SK-N-SH (cell line): Measurements from ENCODE around the gene RASGRF2. TPM values are rescaled to one million over a fixed set of nuclear protein-coding genes. Genes with fewer than 3 reads are reported as not detected.

Experiments
- CTCF ChIA-PET: fragments of 300-600, 350-600 bp; formaldehyde crosslinking; extraction: SDS; loops from one replicate; lab custom pipeline; 2021; lab: Yijun Ruan, JAX
- POLR2A ChIA-PET: fragments of 350-600 bp; sonication (Branson Sonifier 250); formaldehyde crosslinking; extraction: SDS; loops from one replicate; lab custom pipeline; 2020; ENCODE audit warnings: antibody characterized with exemption, inconsistent platforms; lab: Yijun Ruan, JAX
- DNase-seq: peaks from one replicate; pipeline ENCODE4 v3.0.0; 2012
- H2AFZ ChIP-seq: fragments of 200-600 bp; sonication (generic); 2 replicates; pipeline ENCODE4 v1.8.1; 2016; ENCODE audit warnings: antibody characterized with exemption, mild to moderate bottlenecking, low read depth
- H3F3A ChIP-seq: fragments of 200-600 bp; sonication (generic); replicated peaks from 2 replicates; pipeline ENCODE3; 2016; ENCODE audit warnings: antibody characterized with exemption, mild to moderate bottlenecking; ENCODE audit not compliant: insufficient read depth
- H3K27ac ChIP-seq, 2 experiments: fragments of 200-500 bp in 1 of 2; fragments of 200-600 bp in 1 of 2; sonication (Bioruptor generic) in 1 of 2; sonication (generic), shearing (Covaris generic) in 1 of 2; 2 replicates each; pipeline versions ENCODE4 v1.5.1 to v1.6.1; 2014 to 2016; ENCODE audit warnings: low read depth in 2 of 2, inconsistent platforms in 1 of 2, low read length in 1 of 2, mild to moderate bottlenecking in 1 of 2, mixed read lengths in 1 of 2
- H3K27me3 ChIP-seq: fragments of 200-600 bp; sonication (generic), shearing (Covaris generic); 2 replicates; pipeline ENCODE4 v1.6.1; 2016; ENCODE audit warnings: mixed run types; ENCODE audit not compliant: insufficient read depth
- H3K36me3 ChIP-seq, 2 experiments: fragments of 200-500 bp in 1 of 2; fragments of 200-600 bp in 1 of 2; sonication (Bioruptor generic) in 1 of 2; sonication (generic) in 1 of 2; replicated peaks in 1 of 2; 2 replicates each; pipeline versions ENCODE3 to v1.5.1; 2014 to 2016; ENCODE audit warnings: low read length in 1 of 2, mild to moderate bottlenecking in 1 of 2; ENCODE audit not compliant: insufficient read depth in 2 of 2, control insufficient read depth in 1 of 2
- H3K4me1 ChIP-seq, 2 experiments: fragments of 200-500 bp in 1 of 2; fragments of 200-600 bp in 1 of 2; sonication (Bioruptor generic) in 1 of 2; sonication (generic), shearing (Covaris generic) in 1 of 2; 2 replicates each; pipeline versions ENCODE4 v1.5.1 to v1.6.1; 2014 to 2016; ENCODE audit warnings: low read depth in 1 of 2, low read length in 1 of 2, mixed run types in 1 of 2; ENCODE audit not compliant: insufficient read depth in 2 of 2, control insufficient read depth in 1 of 2
- H3K4me2 ChIP-seq: fragments of 200-600 bp; sonication (generic), shearing (Covaris generic); 2 replicates; pipeline ENCODE4 v1.6.1; 2017; ENCODE audit warnings: mixed run types
- H3K4me3 ChIP-seq, 2 experiments: fragments of 200-500 bp in 1 of 2; fragments of 200-600 bp in 1 of 2; sonication (Bioruptor generic) in 1 of 2; sonication (generic), shearing (Covaris generic) in 1 of 2; 2 replicates each; pipeline versions ENCODE4 v1.5.1 to v1.8.1; 2014 to 2016; ENCODE audit warnings: low read depth in 2 of 2, inconsistent platforms in 1 of 2, low read length in 1 of 2, mild to moderate bottlenecking in 1 of 2, mixed read lengths in 1 of 2, moderate library complexity in 1 of 2
- H3K79me2 ChIP-seq: fragments of 200-600 bp; sonication (generic); 2 replicates; pipeline ENCODE4 v1.8.1; 2017; ENCODE audit warnings: mild to moderate bottlenecking; ENCODE audit not compliant: insufficient read depth
- H3K9ac ChIP-seq: fragments of 200-600 bp; sonication (generic); 2 replicates; pipeline ENCODE4 v1.6.1; 2017; ENCODE audit warnings: mixed run types
- H3K9me2 ChIP-seq: fragments of 200-600 bp; sonication (generic); 2 replicates; pipeline ENCODE4 v1.6.1; 2017; ENCODE audit warnings: mixed run types
- H3K9me3 ChIP-seq: fragments of 200-600 bp; sonication (generic); 2 replicates; pipeline ENCODE4 v1.6.1; 2017; ENCODE audit warnings: mixed run types, mild to moderate bottlenecking, moderate library complexity
- H4K20me1 ChIP-seq: fragments of 200-600 bp; sonication (generic); 2 replicates; pipeline ENCODE4 v1.6.1; 2017; ENCODE audit warnings: mild to moderate bottlenecking, mixed run types; ENCODE audit not compliant: insufficient read depth
- MXI1 ChIP-seq: IDR thresholded peaks from 2 replicates; pipeline ENCODE4 v1.6.1; 2012; ENCODE audit warnings: mild to moderate bottlenecking, low read depth, low read length, improper control_type of control experiment
- POLR2AphosphoS5 ChIP-seq: IDR thresholded peaks from 2 replicates; pipeline ENCODE4 v1.6.1; 2012; ENCODE audit warnings: low read depth, low read length
- RCOR1 ChIP-seq: fragments of 150-350 bp; IDR thresholded peaks from 2 replicates; pipeline ENCODE4 v1.6.1; 2017; ENCODE audit warnings: antibody characterized with exemption, low read length
- REST ChIP-seq: IDR thresholded peaks from 2 replicates; pipeline ENCODE4 v1.6.1; 2012; ENCODE audit warnings: mild to moderate bottlenecking, low read depth, low read length, moderate library complexity
- RFX5 ChIP-seq: IDR thresholded peaks from 2 replicates; pipeline ENCODE4 v1.6.1; 2012; ENCODE audit warnings: mild to moderate bottlenecking, improper control_type of control experiment, low read length
- SMC3 ChIP-seq: IDR thresholded peaks from 2 replicates; pipeline ENCODE4 v1.6.1; 2012; ENCODE audit warnings: low read depth, low read length, improper control_type of control experiment
- TAF1 ChIP-seq: IDR thresholded peaks from 2 replicates; pipeline ENCODE4 v1.6.1; 2012; ENCODE audit warnings: low read depth, mild to moderate bottlenecking, low read length, moderate library complexity, borderline replicate concordance
- YY1 ChIP-seq: IDR thresholded peaks from 2 replicates; pipeline ENCODE4 v1.4.0; 2012; ENCODE audit warnings: low read depth, mild to moderate bottlenecking
- WGBS: methylation state at CpG from one replicate; pipeline ENCODE4 v1.1.6; 2017; ENCODE audit warnings: low lambda C conversion rate; 5-methylcytosine and 5-hydroxymethylcytosine counted together
- polyA plus RNA-seq, 3 experiments: library from polyadenylated mRNA; depleted of rRNA; stranded (reverse); fragments of >200 nt; gene quantifications; 2 replicates each; pipeline ENCODE4 v1.2.3, GENCODE V29; 2012

Gene RASGRF2
- polyA plus RNA-seq, 1 of the 3 experiments (the other 2 are of a cell fraction), result under 0.01 TPM

- peaks cover 18% of the 10 kb centered on the region; the same call in 1 of the 2 replicates for H3K27me3 ChIP-seq
- WGBS, result 89% methylated on average over 17 of the region's 18 CpGs
- CTCF ChIA-PET, result interaction anchor here (0.9 kb wide), 1 partner anchor 62 kb away, joined by 3 read pairs; no protein-coding TSS in a partner anchor
Measured at GRCh38 chr5:80961376-80962281, 1.5 kb downstream of the RASGRF2 start.

More at GRCh38 chr5:80961376-80962281, 1.5 kb downstream of the RASGRF2 start:
- Histone ChIP-seq H3K36me3 (no peaks in the 10 kb centered on the region), H3K4me1 (peaks cover 0 to 10% of the 10 kb centered on the region in 2 experiments; a peak in 3 of 4 replicates), H2AFZ (no peak overlapping the region), H3K79me2 (no peaks in the 10 kb centered on the region), H3K4me3 (no peak overlapping the region), H3K4me2 (no peak overlapping the region), H3K9ac (no peak overlapping the region)
- no peak for DNase-seq
- TF ChIP-seq MXI1 (no peak), REST (no peak), TAF1 (no peak), POLR2AphosphoS5 (no peak), SMC3 (no peak), RFX5 (no peak), RCOR1 (no peak), YY1 (no peak)
- TF ChIP-seq, all 33 proteins: peak for 0
- H3F3A ChIP-seq, result peaks cover 8% of the 10 kb centered on the region
- POLR2A ChIA-PET, result no interaction called here
- H4K20me1 ChIP-seq, result no peaks in the 10 kb centered on the region
- no peaks in the 10 kb centered on the region for H3K9me3 ChIP-seq
- no peaks in the 10 kb centered on the region for H3K9me2 ChIP-seq
- H3K27ac ChIP-seq, result no peak overlapping the region
